ENCODE measurements around the gene AADAT.
"Not testable (repeated sequence)": the region's sequence is repeated elsewhere in the genome, so short reads cannot be mapped to it uniquely, and the experiment has no call there.

AADAT gene

DNA sequence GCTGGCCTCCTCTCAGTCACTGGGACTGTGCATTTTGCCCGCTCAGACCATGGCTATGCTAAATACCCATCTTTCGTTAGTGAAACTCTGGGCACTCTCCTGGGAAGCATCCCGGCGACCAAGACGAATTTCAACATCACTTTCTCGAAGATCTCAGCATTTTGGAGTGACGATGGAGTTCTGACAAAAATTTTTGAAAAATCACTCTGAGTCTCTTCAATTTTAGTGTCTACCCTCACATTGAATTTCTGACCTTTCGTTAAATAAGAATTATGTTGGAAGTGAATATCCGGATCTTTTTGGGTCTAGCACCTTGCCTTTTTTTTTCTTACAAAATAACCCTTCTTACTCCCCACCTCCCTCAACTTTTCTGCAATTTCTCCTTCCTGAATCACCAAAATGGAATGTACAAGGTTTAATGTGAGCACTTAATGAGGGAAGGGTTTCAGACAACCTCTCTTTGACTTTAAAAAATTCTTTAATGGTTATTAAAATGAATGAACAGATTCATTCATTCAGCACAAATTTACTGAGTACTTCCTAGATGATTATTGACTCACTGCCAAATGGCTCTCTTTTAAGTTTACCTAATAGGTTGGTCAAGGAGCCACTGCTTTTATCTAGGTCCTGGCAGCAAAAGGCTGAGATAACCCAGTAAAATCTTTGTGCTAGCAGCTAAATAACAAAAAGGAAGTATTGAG lies 746 bp upstream of the AADAT start:
- peak; percentile 14 for DNase-seq (ENCODE audit: low spot score)

DNA sequence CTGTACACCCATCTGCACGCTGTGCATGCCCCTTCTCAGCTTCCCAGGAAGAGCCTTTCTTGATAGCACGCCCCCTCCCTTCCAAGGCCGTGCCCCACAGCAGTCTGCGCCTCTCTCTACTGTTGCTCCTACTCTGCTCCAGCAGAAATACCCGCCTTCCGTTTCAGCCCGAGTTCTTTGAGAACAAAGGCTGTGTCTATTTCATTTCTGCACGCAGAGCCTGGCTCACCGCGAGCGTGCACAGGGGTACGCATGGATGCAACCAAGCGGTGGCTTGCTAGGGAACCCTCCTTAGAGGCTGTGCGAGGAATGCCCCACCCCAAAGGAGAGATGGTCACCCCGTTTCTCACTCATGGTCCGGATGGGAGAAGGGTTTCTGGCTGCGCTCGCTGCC lies 485 bp downstream of the AADAT start:
- peak; percentile 64 for DNase-seq (ENCODE audit: low spot score)

- DNase-seq (ENCODE audit: low spot score): peak; percentile 79
Measured at GRCh38 chr4:170088716-170089115, 1.0 kb downstream of the AADAT start.

DNA sequence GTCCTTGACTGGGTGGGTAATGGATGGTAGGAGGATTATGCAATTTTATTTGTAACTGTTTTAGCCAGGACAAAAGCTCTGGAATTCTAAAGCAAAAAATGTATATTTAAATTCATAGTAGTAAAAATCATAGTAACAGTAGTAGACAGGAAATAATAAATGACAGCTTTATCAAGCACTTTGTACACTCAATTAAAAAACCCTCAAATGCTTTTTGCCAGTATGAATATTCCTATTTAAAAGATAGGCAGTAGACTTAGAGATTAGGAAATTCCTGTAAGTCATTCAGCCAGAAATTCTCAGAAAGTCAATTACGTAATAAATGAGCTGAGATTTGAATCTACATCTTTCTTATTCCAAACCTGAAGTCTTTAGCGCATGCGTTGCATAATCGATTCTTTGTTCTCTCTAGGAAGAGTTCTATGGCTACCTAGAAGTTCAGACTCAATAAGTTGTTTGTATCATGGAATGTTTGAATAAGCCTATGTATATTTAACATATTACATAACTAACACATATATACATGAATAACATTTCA lies 2.5 kb downstream of the AADAT start:
- no peak for DNase-seq (ENCODE audit: low spot score)

DNA sequence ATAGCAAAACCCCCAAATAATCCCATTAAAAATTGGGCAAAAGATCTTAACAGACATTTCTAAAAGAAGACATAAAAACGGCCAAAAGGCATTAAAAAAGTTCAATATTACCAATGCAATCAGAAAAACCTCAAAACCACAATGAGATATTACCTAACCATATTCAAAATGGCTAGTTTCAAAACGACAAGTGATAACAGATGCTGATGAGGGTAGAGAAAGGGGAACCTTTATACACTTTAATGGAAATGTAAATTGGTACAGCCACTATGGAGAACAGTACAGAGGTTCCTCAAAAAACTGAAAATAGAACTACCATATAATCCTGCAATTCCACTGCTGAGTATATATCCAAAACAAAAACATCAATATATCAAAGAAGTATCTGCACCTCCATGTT lies 6.2 kb downstream of the AADAT start:
- no peak for DNase-seq (ENCODE audit: low spot score)

GRCh38 chr4:170080496-170080895 lies 9.3 kb downstream of the AADAT start:
- DNase-seq (ENCODE audit: low spot score): no peak

- no peak for DNase-seq (ENCODE audit: low spot score)
Measured at GRCh38 chr4:170079981-170080380, 9.8 kb downstream of the AADAT start.

DNA sequence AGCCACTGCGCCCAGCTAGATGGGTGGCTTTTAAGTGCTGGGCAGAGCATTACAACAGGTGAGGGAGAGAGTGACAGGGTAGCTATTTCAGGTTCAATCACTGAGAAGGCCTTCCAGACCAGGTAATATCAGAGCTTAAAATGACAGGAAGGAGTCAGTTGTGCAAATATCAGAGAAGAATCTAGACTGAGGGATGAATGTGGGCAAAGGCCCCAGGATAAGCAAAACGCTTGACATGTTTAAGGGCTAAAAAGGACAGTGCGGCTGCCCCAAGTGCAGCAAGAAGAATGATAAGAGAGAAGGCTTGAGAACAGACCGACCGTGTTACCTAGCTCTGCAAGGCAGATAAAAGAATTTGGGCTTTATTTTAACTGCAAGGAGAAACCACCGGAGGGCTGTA lies 18.6 kb downstream of the AADAT start:
- no peak for DNase-seq (ENCODE audit: low spot score)

GRCh38 chr4:170068438-170069128 lies 21.2 kb downstream of the AADAT start:
- DNase-seq (ENCODE audit: low spot score): no peak

GRCh38 chr4:170059421-170059820 lies 30.3 kb downstream of the AADAT start:
- no peak for DNase-seq (ENCODE audit: low spot score)

DNA sequence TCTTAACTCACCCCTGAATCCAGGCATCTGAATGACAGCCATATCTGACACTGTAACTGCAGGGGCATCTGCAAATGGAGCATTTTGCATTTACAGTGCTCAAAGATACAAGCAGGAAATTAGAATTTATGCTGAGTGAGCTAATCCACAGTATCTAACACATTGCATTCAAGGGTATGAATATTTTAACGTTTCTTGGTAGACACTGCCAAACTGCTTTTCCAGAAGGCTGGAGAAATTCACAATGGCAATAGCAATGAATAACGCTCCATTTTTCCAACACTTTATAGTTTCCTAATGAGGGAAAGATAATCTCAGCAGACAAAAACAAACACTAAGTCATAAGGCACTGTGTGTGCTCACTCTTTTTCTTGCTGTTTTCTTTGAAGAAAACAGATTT lies 30.9 kb downstream of the AADAT start:
- no peak for DNase-seq (ENCODE audit: low spot score)

DNA sequence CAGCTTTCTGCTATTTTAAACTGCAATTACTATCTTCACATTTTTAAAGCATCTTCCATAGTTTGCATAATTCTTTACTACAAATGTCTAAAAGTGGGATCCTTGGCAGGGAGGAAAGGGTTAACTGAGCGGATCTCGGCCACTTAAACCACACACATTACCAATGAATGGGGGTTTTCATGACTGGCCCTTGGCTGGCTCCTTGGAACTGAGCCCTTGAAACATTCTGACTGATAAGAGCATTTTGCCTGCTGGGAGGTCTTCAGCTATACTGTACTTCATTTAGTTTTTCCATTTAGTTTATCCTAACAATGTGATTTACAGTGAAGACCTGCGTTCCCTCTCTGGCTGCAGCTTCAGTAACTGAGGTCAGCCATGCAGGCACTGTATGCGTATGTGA lies 31.9 kb downstream of the AADAT start:
- no peak for DNase-seq (ENCODE audit: low spot score)

DNA sequence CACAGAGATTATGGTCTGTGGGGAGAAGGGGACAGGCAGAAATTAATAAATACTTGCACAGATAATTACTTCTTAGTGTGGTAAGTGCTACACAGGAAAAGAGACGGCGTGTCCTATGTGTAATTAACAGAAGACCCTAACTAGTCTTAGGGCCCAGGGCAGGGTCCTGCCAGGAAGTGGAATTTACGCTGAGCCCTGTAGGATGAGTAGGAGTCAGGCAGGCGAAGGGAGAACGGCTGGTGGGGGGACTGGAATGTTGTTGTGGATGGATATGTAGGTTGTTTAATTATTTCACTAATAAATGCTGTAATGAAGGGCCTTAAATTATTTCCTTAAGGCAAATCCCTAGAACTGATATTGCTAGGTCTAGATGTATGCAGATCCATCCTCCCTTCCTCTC lies 36.8 kb downstream of the AADAT start:
- DNase-seq (ENCODE audit: low spot score): no peak

GRCh38 chr4:170051402-170051801 lies 38.4 kb downstream of the AADAT start:
- DNase-seq (ENCODE audit: low spot score): peak; percentile 21

DNA sequence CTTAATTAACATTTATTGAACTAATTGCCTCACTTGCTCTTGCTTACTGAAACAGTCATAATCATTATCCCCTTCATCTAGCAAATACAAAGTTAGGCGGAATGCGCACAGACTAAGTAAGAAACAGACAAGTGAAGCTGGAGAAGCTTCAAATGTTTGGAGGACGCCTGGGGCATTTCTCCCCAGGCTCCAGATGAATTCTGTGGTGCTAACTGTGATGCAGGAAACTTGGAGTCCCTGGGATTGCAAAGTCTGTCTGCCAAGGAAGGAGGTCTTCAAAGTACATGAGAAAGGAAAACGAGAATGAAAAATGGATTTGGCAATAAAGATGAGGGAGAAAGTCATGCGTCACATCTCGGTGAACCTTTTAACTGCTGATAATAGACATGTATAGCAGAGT lies 40.0 kb downstream of the AADAT start:
- DNase-seq (ENCODE audit: low spot score): no peak

DNA sequence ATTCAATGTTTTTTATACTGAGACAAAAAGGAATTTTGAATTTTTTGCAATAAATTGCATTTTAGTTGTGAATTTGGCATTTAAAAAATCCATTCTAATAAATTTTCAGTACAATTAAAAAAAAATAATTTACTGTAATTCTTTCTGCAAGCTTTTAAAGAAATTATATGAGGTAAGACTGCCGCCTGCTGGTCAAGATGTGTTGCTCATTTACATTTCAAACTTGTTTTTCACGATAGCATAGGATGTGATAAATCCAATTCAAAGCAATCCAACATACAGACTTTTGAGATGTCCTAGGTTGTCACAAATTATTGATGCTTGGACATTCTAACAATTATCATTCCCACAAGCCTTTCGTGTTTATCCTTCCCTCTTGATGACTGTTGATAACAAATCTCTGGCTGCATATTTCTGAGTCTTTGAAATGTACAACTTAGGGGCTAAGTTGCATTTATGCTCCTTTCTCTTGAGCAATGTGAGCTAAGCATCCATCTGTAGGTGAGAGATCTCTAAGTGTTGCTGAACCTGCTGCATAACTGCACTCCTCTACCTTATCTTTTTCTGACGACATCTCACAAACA lies 41.9 kb downstream of the AADAT start:
- DNase-seq (ENCODE audit: low spot score): peak; percentile 77

DNA sequence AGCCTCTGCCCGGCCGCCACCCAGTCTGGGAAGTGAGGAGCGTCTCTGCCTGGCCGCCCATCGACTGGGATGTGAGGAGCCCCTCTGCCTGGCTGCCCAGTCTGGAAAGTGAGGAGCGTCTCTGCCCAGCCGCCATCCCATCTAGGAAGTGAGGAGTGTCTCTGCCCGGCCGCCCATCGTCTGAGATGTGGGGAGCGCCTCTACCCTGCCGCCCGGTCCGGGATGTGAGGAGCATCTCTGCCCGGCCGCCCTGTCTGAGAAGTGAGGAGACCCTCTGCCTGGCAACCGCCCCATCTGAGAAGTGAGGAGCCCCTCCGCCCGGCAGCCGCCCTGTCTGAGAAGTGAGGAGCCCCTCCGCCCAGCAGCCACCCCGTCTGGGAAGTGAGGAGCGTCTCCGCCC lies 43.6 kb downstream of the AADAT start:
- not testable (repeated sequence) for DNase-seq (ENCODE audit: low spot score)

GRCh38 chr4:170040031-170040680 lies 49.6 kb downstream of the AADAT start:
- no peak for DNase-seq (ENCODE audit: low spot score)

DNA sequence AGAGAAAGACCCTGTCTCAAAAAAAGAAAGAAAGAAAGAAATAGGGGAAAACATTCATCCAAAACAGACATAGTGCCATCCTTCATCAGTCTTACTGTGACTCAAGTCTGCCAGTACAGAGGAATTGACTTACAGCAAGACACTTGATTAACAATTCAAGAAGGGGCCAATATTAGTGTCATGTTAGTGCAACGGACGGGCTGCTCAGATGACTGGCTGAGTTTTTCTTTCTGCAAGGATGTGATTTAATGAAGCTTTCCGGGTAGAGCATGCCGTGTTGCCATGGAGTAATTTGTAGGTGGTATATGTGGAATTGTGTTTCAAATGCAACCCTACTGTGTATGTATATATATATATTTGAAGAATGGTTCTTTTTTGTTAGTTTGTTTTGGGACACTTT lies 51.0 kb downstream of the AADAT start:
- no peak for DNase-seq (ENCODE audit: low spot score)

- DNase-seq (ENCODE audit: low spot score): no peak
Measured at GRCh38 chr4:170038232-170038631, 51.5 kb downstream of the AADAT start.

DNA sequence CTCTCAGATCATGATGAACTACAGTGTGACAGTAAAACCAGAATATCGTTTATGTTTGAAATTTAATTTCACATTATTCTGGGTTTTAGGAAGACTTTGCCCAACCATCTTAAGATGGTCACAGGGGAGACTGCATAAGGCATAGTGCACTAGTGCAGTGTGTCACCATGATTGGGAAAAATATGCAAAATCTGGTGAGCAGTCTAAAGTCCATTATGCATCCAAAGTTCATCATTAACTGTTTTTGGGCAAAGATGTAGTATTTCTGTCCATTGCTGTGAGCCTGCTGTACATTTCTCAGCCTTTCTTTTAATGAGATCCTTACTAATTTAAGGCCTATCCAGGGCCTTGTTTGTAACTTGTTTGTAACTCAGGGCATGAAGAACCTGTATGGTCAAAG lies 52.3 kb downstream of the AADAT start:
- no peak for DNase-seq (ENCODE audit: low spot score)

DNA sequence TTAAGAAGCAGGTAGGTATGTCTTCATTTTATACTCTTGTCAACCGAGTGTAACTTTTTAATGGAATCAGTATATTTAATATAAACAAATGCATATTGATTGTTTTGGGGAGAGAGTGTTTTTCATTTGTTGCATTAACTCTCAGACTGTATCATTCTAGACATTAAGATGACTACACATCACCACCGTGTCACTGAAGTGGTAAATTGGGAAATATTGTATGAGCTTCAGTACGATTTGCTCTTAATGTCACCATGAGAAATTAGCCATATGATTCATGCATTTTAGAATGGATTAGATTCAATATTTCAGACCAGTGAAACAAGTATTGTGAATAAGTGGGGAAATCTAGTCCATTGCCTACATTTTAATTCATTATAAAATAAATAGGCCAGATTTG lies 53.9 kb downstream of the AADAT start:
- no peak for DNase-seq (ENCODE audit: low spot score)

GRCh38 chr4:170035231-170035630 lies 54.5 kb downstream of the AADAT start:
- no peak for DNase-seq (ENCODE audit: low spot score)

Data from RKO (cell line).